KMS-11 (cell line): ENCODE measurements around the gene BGN.

Source experiments
- H2AFZ ChIP-seq: fragments of 200-600 bp; sonication (generic); 2 replicates; pipeline ENCODE4 v1.6.1; 2016; ENCODE audit warnings: antibody characterized with exemption, mixed run types, low read depth
- H3K27ac ChIP-seq: fragments of 200-600 bp; sonication (generic); 2 replicates; pipeline ENCODE4 v1.6.1; 2016; ENCODE audit warnings: mild to moderate bottlenecking, mixed run types
- H3K27me3 ChIP-seq: fragments of 200-600 bp; sonication (generic); 2 replicates; pipeline ENCODE4 v1.6.1; 2017; ENCODE audit warnings: mild to moderate bottlenecking, low read depth, mixed run types, moderate library complexity; ENCODE audit not compliant: insufficient read depth
- H3K36me3 ChIP-seq: fragments of 200-600 bp; sonication (generic); 2 replicates; pipeline ENCODE4 v1.6.1; 2017; ENCODE audit warnings: mild to moderate bottlenecking, mixed run types; ENCODE audit not compliant: insufficient read depth
- H3K4me1 ChIP-seq: fragments of 200-600 bp; sonication (generic); 2 replicates; pipeline ENCODE4 v1.6.1; 2016; ENCODE audit warnings: mild to moderate bottlenecking, low read depth, mixed run types; ENCODE audit not compliant: poor library complexity, severe bottlenecking
- H3K4me2 ChIP-seq: fragments of 200-600 bp; sonication (generic); 2 replicates; pipeline ENCODE4 v1.7.0; 2016; ENCODE audit warnings: mild to moderate bottlenecking, mixed run types
- H3K4me3 ChIP-seq: fragments of 200-600 bp; sonication (generic); IDR thresholded peaks from 2 replicates; pipeline ENCODE4 v1.6.1; 2017; ENCODE audit warnings: low read depth, low read length, mixed read lengths; ENCODE audit not compliant: insufficient read depth
- H3K79me2 ChIP-seq: fragments of 200-600 bp; sonication (generic); 2 replicates; pipeline ENCODE4 v1.6.1; 2016; ENCODE audit warnings: low read depth, mixed run types; ENCODE audit not compliant: insufficient read depth
- H3K9ac ChIP-seq: fragments of 200-600 bp; sonication (generic); 2 replicates; pipeline ENCODE4 v1.6.1; 2016; ENCODE audit warnings: mild to moderate bottlenecking, mixed run types
- H4K20me1 ChIP-seq: fragments of 200-600 bp; sonication (generic); 2 replicates; pipeline ENCODE4 v1.6.1; 2016; ENCODE audit warnings: mild to moderate bottlenecking, mixed run types; ENCODE audit not compliant: insufficient read depth
- CTCF ChIP-seq: fragments of 200-600 bp; sonication (generic); conservative IDR thresholded peaks from 2 replicates; pipeline ENCODE4 v1.6.1; 2017; ENCODE audit warnings: low read depth, mild to moderate bottlenecking, antibody characterized with exemption, low read length, moderate library complexity, mixed read lengths

Gene BGN

GRCh38 chrX:153537080-153537479 is 42.3 kb downstream of the BGN start:
- Histone ChIP-seq H3K27me3 (peaks cover 48% of the 10 kb centered on the region; the same call in 1 of the 2 replicates), H3K9ac (no peak overlapping the region), H3K4me3 (no peak overlapping the region), H3K4me1 (no peaks in the 10 kb centered on the region), H4K20me1 (no peaks in the 10 kb centered on the region), H3K36me3 (no peaks in the 10 kb centered on the region), H3K4me2 (no peak overlapping the region), H2AFZ (no peak overlapping the region), H3K27ac (no peak overlapping the region), H3K79me2 (no peaks in the 10 kb centered on the region)
- TF ChIP-seq CTCF = no peak

- Histone ChIP-seq H3K4me2 (no peak overlapping the region), H3K79me2 (no peaks in the 10 kb centered on the region), H3K27ac (no peak overlapping the region), H3K27me3 (peaks cover 50% of the 10 kb centered on the region), H3K9ac (no peak overlapping the region), H3K4me1 (no peaks in the 10 kb centered on the region), H3K36me3 (no peaks in the 10 kb centered on the region), H3K4me3 (no peak overlapping the region), H2AFZ (no peak overlapping the region), H4K20me1 (no peaks in the 10 kb centered on the region)
- no peak for TF ChIP-seq CTCF
Measured at GRCh38 chrX:153537526-153538295, 42.9 kb downstream of the BGN start.

- H3K27ac ChIP-seq = no peak overlapping the region
Measured at GRCh38 chrX:153538424-153538823, 43.6 kb downstream of the BGN start.

GRCh38 chrX:153539171-153539978 is 44.6 kb downstream of the BGN start:
- H3K4me1 ChIP-seq = no peaks in the 10 kb centered on the region
- no peaks in the 10 kb centered on the region for H4K20me1 ChIP-seq
- H3K79me2 ChIP-seq = no peaks in the 10 kb centered on the region
- no peak overlapping the region for H3K9ac ChIP-seq
- no peak overlapping the region for H3K4me2 ChIP-seq
- no peak overlapping the region for H2AFZ ChIP-seq
- peak; percentile 73 for TF ChIP-seq CTCF
- H3K27ac ChIP-seq = no peak overlapping the region
- no peaks in the 10 kb centered on the region for H3K36me3 ChIP-seq
- no peak overlapping the region for H3K4me3 ChIP-seq
- peaks cover 52% of the 10 kb centered on the region for H3K27me3 ChIP-seq

More at GRCh38 chrX:153538424-153538823, 43.6 kb downstream of the BGN start:
- no peak overlapping the region for H3K9ac ChIP-seq
- no peaks in the 10 kb centered on the region for H4K20me1 ChIP-seq
- no peak overlapping the region for H3K4me3 ChIP-seq
- peaks cover 54% of the 10 kb centered on the region for H3K27me3 ChIP-seq
- H3K36me3 ChIP-seq = no peaks in the 10 kb centered on the region
- H2AFZ ChIP-seq = no peak overlapping the region
- no peak overlapping the region for H3K4me2 ChIP-seq
- H3K79me2 ChIP-seq = no peaks in the 10 kb centered on the region
- no peak for TF ChIP-seq CTCF
- no peaks in the 10 kb centered on the region for H3K4me1 ChIP-seq
